Liver (tissue), 9 donors: ENCODE results near the gene DENND2D. TPM values are rescaled to one million over a fixed set of nuclear protein-coding genes. Genes with fewer than 3 reads are reported as not detected.

ENCODE experiments used
- DNase-seq: peaks from one replicate; pipeline ENCODE4 v3.0.0-alpha.2; 2017; ENCODE audit warnings: low spot score
- H3K27ac ChIP-seq, 2 donors: one replicate each; pipeline ENCODE4 v1.7.0; 2013; ENCODE audit warnings: inconsistent platforms in 2 of 2, low read length in 2 of 2, control low read depth in 1 of 2, low read depth in 1 of 2, mild to moderate bottlenecking in 1 of 2
- H3K27me3 ChIP-seq, 4 donors: one replicate each; pipeline versions ENCODE4 v1.6.1 to v1.7.0; 2013; ENCODE audit warnings: low read length in 3 of 4, inconsistent platforms in 1 of 4, mild to moderate bottlenecking in 1 of 4, moderate library complexity in 1 of 4; ENCODE audit not compliant: control insufficient read depth in 4 of 4, insufficient read depth in 4 of 4
- H3K36me3 ChIP-seq, 4 donors: one replicate each; pipeline versions ENCODE4 v1.6.1 to v1.7.0; 2013; ENCODE audit warnings: low read length in 3 of 4, mild to moderate bottlenecking in 3 of 4, low read depth in 1 of 4, moderate library complexity in 1 of 4; ENCODE audit not compliant: control insufficient read depth in 4 of 4, insufficient read depth in 3 of 4
- H3K4me1 ChIP-seq, 4 donors: one replicate each; pipeline versions ENCODE4 v1.6.1 to v1.7.0; 2013; ENCODE audit warnings: low read length in 3 of 4, mild to moderate bottlenecking in 3 of 4, moderate library complexity in 1 of 4; ENCODE audit not compliant: control insufficient read depth in 4 of 4, insufficient read depth in 4 of 4
- H3K4me3 ChIP-seq, 3 donors: one replicate each; pipeline versions ENCODE4 v1.6.1 to v1.7.0; 2013; ENCODE audit warnings: low read length in 3 of 3, control low read depth in 1 of 3, low read depth in 1 of 3, mild to moderate bottlenecking in 1 of 3
- H3K9ac ChIP-seq, 2 donors: one replicate each; pipeline ENCODE4 v1.7.0; 2013; ENCODE audit warnings: low read length in 2 of 2, mild to moderate bottlenecking in 2 of 2, moderate library complexity in 2 of 2, control low read depth in 1 of 2, low read depth in 1 of 2
- H3K9me3 ChIP-seq, 4 donors: one replicate each; pipeline versions ENCODE4 v1.6.1 to v1.7.0; 2013; ENCODE audit warnings: low read length in 3 of 4; ENCODE audit not compliant: control insufficient read depth in 4 of 4
- CTCF ChIP-seq: fragments of 150-350 bp; IDR thresholded peaks from 2 replicates; pipeline ENCODE4 v1.5.1; 2017; ENCODE audit warnings: improper control_type of control experiment, low read depth, low read length; ENCODE audit not compliant: missing input control
- EGR1 ChIP-seq, 2 donors: IDR thresholded peaks; 2 replicates each; pipeline ENCODE4 v1.6.1; 2016 to 2018; ENCODE audit warnings: antibody characterized with exemption in 2 of 2, low read depth in 2 of 2
- FOXA1 ChIP-seq: IDR thresholded peaks from 2 replicates; pipeline ENCODE4 v1.6.1; 2016; ENCODE audit warnings: antibody characterized with exemption
- FOXA2 ChIP-seq: IDR thresholded peaks from 2 replicates; pipeline ENCODE4 v1.6.1; 2016; ENCODE audit warnings: antibody characterized with exemption
- GABPA ChIP-seq, 2 donors: IDR thresholded peaks in 1 of 2; conservative IDR thresholded peaks in 1 of 2; 2 replicates each; pipeline ENCODE4 v1.6.1; 2016; ENCODE audit warnings: antibody characterized with exemption in 2 of 2, mild to moderate bottlenecking in 1 of 2, moderate library complexity in 1 of 2
- HNF4A ChIP-seq, 2 donors: conservative IDR thresholded peaks; 2 replicates each; pipeline ENCODE4 v1.6.1; 2016; ENCODE audit warnings: antibody characterized with exemption in 2 of 2, mild to moderate bottlenecking in 2 of 2
- JUND ChIP-seq, 2 donors: IDR thresholded peaks; 2 replicates each; pipeline ENCODE4 v1.6.1; 2016; ENCODE audit warnings: antibody characterized with exemption in 2 of 2
- MAX ChIP-seq: IDR thresholded peaks from 2 replicates; pipeline ENCODE4 v1.6.1; 2016; ENCODE audit warnings: antibody characterized with exemption
- NR2F2 ChIP-seq: IDR thresholded peaks from 2 replicates; pipeline ENCODE4 v1.6.1; 2016; ENCODE audit warnings: antibody characterized with exemption
- RAD21 ChIP-seq, 2 donors: IDR thresholded peaks; 2 replicates each; pipeline ENCODE4 v1.6.1; 2016; ENCODE audit warnings: antibody characterized with exemption in 2 of 2, mild to moderate bottlenecking in 2 of 2
- RXRA ChIP-seq, 2 donors: IDR thresholded peaks; 2 replicates each; pipeline ENCODE4 v1.6.1; 2017 to 2018; ENCODE audit warnings: antibody characterized with exemption in 2 of 2, mild to moderate bottlenecking in 1 of 2
- SP1 ChIP-seq: IDR thresholded peaks from 2 replicates; pipeline ENCODE4 v1.6.1; 2018; ENCODE audit warnings: antibody characterized with exemption, mild to moderate bottlenecking
- TAF1 ChIP-seq: conservative IDR thresholded peaks from 2 replicates; pipeline ENCODE4 v1.6.1; 2016; ENCODE audit warnings: antibody characterized with exemption, mild to moderate bottlenecking
- YY1 ChIP-seq: IDR thresholded peaks from 2 replicates; pipeline ENCODE4 v1.6.1; 2016; ENCODE audit warnings: antibody characterized with exemption, mild to moderate bottlenecking
- WGBS: extraction: QIAGEN DNeasy Blood & Tissue Kit; methylation state at CpG from one replicate; pipeline ENCODE4 v1.1.7; 2013; 5-methylcytosine and 5-hydroxymethylcytosine counted together
- polyA plus RNA-seq, 2 donors: library from polyadenylated mRNA; stranded (reverse) in 1 of 2; unstranded in 1 of 2; fragments of 200-250 nt in 1 of 2; fragments of >200 nt in 1 of 2; fragmentation: Nextera tagmentation in 1 of 2; extraction: Ambion mirVana in 1 of 2; gene quantifications; one replicate each; pipeline versions ENCODE4 v1.2.1 to v1.2.3, GENCODE V29; 2013 to 2015
- total RNA-seq, 2 donors: library from RNA; depleted of rRNA; stranded (reverse); fragments of >200 nt; gene quantifications; one replicate each; pipeline ENCODE4 v1.2.3, GENCODE V29; 2014
- TF ChIP-seq, protein P1 (sequence below): IDR thresholded peaks from 2 replicates; pipeline ENCODE4 v1.6.1; 2016; ENCODE audit warnings: antibody characterized with exemption, mild to moderate bottlenecking
- TF ChIP-seq, protein P2 (sequence below): IDR thresholded peaks from 2 replicates; pipeline ENCODE4 v1.6.1; 2016; ENCODE audit warnings: antibody characterized with exemption
- donor health status: healthy.
- donor health status: healthy.
- donor health status: healthy.
- donor health status: healthy.
- donor health status: healthy.

Gene DENND2D
- total and polyA plus RNA-seq, 4 donors: 8.8 to 20.7 (median 12.8) TPM

GRCh38 chr1:111236806-111237205 is 36.4 kb upstream of the DENND2D start:
- DNase-seq: no peak
- Histone ChIP-seq H3K9me3 (no peaks in the 10 kb centered on the region), H3K36me3 (no peaks in the 10 kb centered on the region), H3K9ac (no peak overlapping the region), H3K27ac (no peak overlapping the region), H3K27me3 (peaks cover 0 to 4% (median 2%) of the 10 kb centered on the region in 4 donors), H3K4me3 (no peak overlapping the region), H3K4me1 (no peaks in the 10 kb centered on the region)
- WGBS: 86% methylated on average over 3 of the region's 3 CpGs
- TF ChIP-seq NR2F2 (no peak), JUND (IDR thresholded peaks at IDR 0.05) (no peak), GABPA (IDR thresholded peaks at IDR 0.05 in 1 of 2, conservative IDR thresholded peaks at IDR 0.05 in 1 of 2) (no peak), SP1 (no peak), MAX (no peak), YY1 (no peak), FOXA1 (no peak), RAD21 (IDR thresholded peaks at IDR 0.05) (no peak), RXRA (IDR thresholded peaks at IDR 0.05) (no peak), EGR1 (IDR thresholded peaks at IDR 0.05; ENCODE audit: low read depth in 2 of 2) (no peak), HNF4A (conservative IDR thresholded peaks at IDR 0.05) (no peak)
- TF ChIP-seq, protein P1, sequence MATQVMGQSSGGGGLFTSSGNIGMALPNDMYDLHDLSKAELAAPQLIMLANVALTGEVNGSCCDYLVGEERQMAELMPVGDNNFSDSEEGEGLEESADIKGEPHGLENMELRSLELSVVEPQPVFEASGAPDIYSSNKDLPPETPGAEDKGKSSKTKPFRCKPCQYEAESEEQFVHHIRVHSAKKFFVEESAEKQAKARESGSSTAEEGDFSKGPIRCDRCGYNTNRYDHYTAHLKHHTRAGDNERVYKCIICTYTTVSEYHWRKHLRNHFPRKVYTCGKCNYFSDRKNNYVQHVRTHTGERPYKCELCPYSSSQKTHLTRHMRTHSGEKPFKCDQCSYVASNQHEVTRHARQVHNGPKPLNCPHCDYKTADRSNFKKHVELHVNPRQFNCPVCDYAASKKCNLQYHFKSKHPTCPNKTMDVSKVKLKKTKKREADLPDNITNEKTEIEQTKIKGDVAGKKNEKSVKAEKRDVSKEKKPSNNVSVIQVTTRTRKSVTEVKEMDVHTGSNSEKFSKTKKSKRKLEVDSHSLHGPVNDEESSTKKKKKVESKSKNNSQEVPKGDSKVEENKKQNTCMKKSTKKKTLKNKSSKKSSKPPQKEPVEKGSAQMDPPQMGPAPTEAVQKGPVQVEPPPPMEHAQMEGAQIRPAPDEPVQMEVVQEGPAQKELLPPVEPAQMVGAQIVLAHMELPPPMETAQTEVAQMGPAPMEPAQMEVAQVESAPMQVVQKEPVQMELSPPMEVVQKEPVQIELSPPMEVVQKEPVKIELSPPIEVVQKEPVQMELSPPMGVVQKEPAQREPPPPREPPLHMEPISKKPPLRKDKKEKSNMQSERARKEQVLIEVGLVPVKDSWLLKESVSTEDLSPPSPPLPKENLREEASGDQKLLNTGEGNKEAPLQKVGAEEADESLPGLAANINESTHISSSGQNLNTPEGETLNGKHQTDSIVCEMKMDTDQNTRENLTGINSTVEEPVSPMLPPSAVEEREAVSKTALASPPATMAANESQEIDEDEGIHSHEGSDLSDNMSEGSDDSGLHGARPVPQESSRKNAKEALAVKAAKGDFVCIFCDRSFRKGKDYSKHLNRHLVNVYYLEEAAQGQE: no peak
- TF ChIP-seq, protein P2, sequence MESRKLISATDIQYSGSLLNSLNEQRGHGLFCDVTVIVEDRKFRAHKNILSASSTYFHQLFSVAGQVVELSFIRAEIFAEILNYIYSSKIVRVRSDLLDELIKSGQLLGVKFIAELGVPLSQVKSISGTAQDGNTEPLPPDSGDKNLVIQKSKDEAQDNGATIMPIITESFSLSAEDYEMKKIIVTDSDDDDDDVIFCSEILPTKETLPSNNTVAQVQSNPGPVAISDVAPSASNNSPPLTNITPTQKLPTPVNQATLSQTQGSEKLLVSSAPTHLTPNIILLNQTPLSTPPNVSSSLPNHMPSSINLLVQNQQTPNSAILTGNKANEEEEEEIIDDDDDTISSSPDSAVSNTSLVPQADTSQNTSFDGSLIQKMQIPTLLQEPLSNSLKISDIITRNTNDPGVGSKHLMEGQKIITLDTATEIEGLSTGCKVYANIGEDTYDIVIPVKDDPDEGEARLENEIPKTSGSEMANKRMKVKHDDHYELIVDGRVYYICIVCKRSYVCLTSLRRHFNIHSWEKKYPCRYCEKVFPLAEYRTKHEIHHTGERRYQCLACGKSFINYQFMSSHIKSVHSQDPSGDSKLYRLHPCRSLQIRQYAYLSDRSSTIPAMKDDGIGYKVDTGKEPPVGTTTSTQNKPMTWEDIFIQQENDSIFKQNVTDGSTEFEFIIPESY: no peak

DNA sequence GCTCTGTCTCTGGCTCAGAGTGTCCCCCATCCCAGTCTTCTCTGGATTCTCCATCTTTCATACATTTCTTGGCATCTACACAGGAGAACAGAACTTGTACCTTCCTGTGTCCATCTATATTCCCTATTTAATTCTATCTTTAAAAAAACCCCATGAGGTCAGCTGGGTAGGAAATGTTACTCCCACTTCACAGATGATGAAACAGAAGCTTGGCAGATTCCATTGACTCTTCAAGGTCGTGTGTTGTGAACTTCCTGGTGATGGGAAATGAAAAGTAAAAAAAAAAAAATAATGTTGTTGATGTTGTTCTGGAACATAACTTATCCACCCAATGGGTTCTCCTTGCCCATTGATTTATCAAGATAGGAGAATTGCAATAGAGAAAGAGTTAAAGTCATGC is 35.9 kb upstream of the DENND2D start:
- no peak overlapping the region for H3K9ac ChIP-seq
- no peaks in the 10 kb centered on the region for H3K9me3 ChIP-seq
- WGBS: 29% methylated on average over 1 of the region's 1 CpG
- no peak for DNase-seq
- no peak for TF ChIP-seq NR2F2
- no peak for TF ChIP-seq YY1
- TF ChIP-seq HNF4A (conservative IDR thresholded peaks at IDR 0.05): no peak
- no peak for TF ChIP-seq CTCF
- TF ChIP-seq TAF1: no peak
- no peak for TF ChIP-seq RAD21 (IDR thresholded peaks at IDR 0.05)
- TF ChIP-seq FOXA1: no peak
- TF ChIP-seq, protein P1: no peak
- no peak for TF ChIP-seq GABPA (IDR thresholded peaks at IDR 0.05 in 1 of 2, conservative IDR thresholded peaks at IDR 0.05 in 1 of 2)
- TF ChIP-seq, protein P2: no peak
- no peak for TF ChIP-seq EGR1 (IDR thresholded peaks at IDR 0.05; ENCODE audit: low read depth in 2 of 2)
- TF ChIP-seq FOXA2: no peak
- TF ChIP-seq JUND (IDR thresholded peaks at IDR 0.05): no peak
- no peaks in the 10 kb centered on the region for H3K36me3 ChIP-seq
- no peaks in the 10 kb centered on the region for H3K4me1 ChIP-seq
- no peak overlapping the region for H3K4me3 ChIP-seq
- peaks cover 0 to 4% (median 2%) of the 10 kb centered on the region in 4 donors for H3K27me3 ChIP-seq
- no peak overlapping the region for H3K27ac ChIP-seq
